ENCODE results near the gene ESPN.

Gene ESPN

DNA sequence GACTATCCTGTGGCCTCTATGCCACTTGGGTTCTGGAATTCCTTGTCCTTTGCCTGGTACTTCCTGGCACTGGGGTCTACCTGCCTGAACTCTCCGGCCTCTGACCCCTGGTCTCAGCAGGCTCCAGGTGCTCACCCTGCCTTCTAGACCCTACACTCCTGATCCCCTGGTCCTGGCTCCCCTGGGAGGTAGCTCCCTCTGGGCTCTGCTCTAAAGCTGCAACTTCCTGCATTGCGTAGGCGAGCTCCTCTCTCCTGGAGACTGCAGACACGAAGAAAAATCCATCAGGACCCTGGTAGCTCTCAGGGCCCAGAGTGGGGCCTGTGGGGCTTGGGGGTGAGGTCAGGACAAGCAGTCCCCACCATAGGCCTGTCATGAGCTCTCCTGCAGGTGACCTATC is 74.7 kb downstream of the ESPN start:
- DNase-seq, result no peak

DNA sequence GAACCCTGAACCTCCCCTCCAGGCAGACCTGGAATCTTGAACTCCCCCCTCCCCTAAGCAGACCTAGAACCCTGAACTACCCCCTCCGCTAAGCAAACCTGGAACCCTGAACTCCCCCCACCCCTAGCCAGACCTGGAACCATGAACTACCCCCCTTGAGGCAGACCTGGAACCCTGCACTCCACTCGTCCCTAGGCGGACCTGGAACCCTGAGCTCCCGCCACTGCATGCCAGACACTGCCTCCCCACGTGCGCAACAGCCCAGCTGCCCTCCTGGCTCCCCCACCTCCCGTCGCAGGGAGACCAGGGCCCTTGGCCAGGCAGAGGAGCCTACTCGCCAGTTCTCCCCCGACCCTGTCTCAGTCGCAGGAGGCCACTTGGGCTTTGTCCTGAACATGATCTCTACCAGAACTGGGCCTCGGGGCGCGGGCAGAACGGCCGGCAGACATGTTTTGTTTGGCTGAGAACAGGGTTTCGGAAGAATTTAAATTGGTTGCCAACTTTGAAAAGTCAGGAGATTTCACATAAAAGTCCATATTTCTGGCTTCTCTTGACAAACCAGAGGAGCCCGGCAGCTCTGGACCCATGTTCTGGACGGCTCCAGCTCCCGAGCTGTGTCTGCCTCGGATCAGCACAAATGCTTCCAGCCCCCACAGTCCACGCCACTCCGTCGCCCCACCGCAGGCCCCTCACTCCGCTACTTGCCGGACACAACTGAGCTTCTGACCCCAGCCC is 76.1 kb downstream of the ESPN start:
- no peak for DNase-seq

DNA sequence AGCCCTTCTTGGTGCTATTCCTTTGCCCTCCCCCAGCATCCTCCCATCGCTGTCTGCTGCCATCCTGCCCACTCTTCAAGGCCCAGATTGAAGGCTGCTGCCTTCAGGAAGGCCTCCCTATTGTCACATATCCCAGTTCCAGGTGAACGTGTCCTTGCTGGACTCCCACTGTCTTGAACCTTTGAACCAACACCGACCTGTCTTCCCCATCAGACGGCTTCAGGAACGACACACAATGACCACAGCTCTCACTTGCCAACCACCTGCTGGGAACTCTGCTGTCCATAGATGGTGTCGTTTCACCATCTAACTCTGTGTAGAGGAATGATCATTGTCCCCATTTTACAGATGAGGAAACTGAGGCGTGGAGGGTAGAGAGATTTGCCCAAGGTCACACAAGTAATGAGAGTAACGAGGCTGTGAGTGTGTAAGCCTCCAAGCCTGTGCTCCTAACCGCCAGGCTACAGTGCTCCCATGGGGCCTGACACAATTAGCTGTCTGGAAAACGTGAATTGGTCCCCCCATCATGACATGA is 76.8 kb downstream of the ESPN start:
- DNase-seq, result no peak

GRCh38 chr1:6502000-6502891 is 77.7 kb downstream of the ESPN start:
- DNase-seq, result no peak

DNA sequence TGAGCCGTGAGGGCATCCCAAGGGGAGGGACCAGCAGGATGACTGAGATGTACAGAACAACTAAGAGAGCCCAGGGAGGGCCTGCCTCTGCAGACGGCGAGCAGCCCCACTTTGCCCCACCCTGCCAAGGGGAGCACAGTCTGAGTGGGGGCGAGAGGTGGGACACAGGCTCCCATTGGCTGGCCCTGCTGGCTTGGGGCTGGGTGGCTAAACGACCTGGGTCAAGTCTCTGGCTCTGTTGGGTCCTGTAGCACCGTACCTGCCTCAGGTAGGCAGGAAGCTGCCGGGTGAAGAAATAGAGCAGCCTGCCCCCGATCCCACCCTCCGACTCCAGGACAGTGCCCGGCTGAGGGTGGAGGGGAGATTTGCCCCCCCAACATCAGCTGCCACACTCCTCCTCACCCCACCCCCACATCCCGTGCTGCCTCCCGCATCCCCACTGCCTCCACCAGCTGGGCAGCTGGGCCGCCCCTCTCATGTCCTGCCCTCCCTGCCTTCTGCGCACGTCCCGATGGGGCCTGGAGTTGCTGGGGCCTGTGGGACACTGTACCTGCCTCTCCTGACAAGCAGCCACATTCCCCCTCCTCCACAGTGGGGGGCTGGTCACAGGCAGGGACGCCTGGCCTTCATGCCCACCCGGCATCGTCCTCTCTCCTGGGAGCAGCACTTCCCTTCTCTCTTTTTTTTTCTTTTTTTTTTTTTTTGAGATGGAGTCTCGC is 79.5 kb downstream of the ESPN start:
- DNase-seq, result no peak

GRCh38 chr1:6504887-6505286 is 80.3 kb downstream of the ESPN start:
- no peak for DNase-seq

DNA sequence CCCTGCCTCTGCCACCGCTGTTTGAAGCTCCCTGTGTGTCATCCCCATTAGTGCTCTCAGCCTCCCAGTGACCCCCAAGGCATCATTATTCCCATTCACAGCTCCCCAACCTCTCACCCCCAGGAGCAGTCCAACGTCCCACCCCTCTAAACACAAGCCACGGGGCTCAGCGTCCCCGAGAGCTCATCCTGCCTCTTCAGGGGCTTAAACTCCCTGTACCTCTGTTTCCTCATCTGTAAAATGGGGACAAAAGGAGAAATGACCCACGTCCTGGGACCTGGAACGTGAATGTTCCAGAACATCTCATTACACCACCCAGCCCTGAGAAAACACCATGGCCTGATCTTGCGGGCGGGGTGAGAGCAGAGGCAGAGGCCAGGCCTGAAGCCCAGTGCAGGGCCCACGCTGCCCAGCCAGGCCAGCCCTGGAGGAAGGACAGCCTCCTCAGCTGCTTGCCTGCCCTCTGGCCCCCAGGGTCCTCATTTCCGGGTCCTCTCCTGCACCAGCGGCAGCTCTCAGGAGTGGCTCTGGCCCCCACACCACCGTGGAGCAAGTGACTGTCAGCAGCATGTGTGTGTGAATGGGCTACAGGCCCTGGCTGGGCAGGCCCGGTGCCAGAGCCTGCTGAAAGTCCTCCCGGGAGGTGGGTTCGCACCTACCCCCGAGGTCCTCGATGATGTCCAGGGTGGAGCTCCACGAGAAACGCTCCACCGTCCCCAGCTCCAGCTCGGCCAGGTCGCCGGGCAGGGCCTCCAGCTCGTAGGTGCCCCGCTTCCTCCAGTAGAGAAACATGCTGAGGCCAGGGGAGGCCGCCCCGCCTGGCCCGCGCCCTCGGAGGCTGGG is 81.0 kb downstream of the ESPN start:
- DNase-seq, result no peak

DNA sequence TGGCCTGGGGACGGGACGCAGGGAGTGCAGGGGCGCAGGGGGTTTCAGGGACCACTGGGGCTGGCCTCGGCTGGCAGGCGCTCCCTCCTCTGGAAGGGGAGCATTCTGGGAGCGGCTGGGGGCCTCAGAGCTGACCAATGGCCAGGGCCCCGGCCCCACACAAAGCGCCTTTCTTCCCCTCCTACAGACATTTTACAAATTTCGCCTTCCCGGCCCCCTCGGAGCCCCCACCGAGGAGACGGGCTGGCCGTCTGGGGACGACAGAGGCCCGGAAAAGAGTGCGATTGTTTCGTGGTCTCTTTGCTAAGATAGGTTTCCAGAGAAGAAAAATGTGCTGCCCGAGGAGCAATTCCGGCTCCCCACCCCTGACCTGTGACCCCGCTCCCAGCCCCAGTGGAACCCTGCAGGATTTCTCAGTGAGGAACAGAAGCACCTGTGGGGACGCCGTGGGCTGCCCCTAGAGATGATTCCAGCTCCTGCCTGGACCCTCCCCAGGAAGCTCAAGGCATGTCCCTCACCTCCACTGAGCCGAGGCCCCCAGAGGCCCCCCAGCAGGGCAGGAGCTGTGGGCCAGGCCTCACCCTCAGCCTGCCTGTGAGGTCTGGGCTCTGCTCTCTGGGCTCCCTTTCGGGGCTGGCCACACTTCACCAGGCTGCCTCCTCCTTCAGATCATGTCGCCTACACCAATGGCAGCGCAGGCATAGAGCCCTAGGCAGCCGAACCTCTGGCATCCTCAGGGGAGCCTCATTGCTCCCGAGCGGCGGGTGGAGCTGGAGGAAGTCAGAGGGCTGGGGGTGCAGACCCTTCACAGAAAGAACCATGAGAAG is 81.8 kb downstream of the ESPN start:
- no peak for DNase-seq

DNA sequence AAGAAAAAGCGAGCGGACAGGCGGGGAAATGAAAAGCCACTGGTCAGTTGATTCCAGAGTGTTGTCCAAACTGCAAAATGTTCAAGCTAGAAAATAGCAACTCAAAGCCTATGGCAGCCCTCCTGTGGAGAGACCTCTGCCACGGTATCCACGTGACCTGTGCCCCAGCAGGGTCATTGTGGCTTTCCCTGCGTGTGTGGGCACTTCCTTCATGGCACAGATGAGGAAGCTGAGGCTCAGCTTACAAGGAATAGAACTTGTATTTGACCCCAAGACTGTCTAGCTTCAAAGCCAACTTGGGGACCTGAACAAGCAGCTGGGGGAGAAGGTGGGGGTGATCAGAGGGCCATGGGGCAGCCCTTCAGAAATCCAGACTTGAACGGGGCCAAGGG is 82.5 kb downstream of the ESPN start:
- no peak for DNase-seq

DNA sequence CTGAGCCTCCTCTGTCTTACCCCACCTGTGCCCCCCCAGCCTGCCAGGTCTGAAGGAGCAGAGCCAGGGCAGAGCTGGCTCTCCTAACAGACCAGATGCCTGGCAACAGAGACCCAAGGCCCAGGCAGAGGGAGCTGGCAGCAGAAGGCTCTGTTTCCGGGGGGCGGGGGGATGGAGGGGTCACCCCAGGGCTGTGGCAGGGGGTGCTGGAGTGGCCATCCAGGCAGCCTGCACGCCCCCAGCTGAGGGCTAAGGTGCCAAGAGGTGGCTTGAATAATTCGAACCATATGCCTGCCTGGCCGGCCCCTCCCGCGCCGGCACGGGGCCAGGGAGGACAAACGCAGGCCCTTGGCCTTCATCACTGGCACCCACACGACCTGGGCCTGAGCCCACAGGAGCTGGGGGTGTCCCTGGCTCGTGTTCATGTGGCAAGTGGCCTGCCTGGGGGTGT is 82.9 kb downstream of the ESPN start:
- DNase-seq, result no peak

GRCh38 chr1:6508154-6508815 is 83.7 kb downstream of the ESPN start:
- no peak for DNase-seq

DNA sequence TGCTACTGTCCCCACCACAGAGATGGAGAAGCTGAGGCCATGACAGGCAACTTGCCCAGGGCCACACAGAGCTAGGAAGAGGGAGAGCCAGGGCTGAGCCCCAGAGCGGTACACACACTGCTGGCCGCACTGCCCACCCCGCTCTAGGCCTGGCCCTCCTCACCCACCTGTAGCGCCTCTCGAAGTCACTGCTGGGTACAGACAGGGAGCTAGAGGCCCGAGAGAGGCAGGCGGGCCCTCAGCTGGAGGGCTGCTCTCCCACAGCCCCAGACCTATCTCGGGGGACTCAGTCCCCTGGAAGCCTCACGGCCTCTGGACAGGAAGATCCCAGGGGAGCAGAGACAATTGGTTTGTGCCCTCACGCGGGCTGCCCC is 84.2 kb downstream of the ESPN start:
- DNase-seq, result no peak

- DNase-seq, result no peak
These were observed 84.8 kb downstream of the ESPN start for GRCh38 chr1:6509220-6509918.

GRCh38 chr1:6509919-6510291 is 85.3 kb downstream of the ESPN start:
- DNase-seq, result no peak

DNA sequence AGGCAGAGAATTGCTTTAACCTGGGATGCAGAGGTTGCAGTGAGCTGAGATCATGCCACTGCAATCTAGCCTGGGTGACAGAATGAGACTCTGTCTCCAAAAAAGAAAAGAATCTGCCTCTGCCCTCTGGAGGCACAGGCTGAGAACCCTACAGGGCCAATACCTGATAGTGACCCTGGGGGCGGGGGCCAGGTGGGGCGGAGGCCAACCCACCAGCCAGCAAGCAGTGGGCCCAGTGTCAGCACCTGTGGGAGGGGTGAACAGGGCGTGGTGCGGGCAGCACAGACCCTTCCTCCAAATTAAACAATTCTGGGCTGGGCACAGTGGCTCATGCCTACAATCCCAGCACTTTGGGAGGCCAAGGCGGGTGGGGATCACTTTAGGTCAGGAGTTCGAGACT is 85.9 kb downstream of the ESPN start:
- no peak for DNase-seq

Measured in T-helper 2 cell (primary cell).